COLO668 (cell line): ENCODE measurements around the gene BHLHE23.
"Not testable (repeated sequence)": the region's sequence is repeated elsewhere in the genome, so short reads cannot be mapped to it uniquely, and the experiment has no call there.

Experiments
- DNase-seq: peaks from one replicate; lab custom pipeline; 2025; ENCODE audit not compliant: unreplicated experiment; lab: John Stamatoyannopoulos, UW

BHLHE23 gene

DNA sequence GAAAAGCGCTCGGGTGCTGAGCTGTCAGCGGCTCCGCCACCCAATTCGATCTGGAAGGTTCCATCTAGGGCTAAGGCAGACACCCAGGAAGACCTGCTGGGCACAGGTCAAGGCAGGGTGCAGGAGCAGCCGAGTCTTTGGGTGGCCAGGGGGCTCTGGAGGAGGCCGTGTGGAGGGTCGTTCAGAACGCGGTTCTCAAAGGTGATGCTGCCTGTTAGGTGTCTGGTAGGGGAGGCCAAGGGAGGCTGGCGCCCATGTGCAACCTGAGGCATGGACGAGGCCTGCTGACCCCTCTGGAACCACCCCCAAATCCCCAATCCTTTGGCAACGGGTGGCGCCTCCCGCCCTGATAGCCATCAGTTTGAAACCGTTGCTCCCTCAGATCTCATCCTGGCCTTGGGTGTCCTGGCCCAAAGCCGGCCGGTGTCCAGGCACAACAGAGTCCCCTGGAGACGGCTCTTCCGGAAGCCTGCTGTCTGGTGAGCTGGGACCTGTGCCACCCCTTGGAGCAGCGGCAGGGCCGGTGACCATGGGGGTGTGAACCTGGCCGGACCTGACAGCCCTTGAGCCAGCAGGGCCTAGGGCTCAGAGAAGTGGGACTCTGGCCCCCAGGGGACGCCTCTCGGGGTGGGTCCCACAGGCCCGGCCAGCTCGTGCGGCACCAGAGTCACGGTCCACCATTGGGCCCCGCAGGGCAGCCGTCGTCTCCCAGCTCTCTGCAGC, 43.7 kb downstream of the BHLHE23 start:
- no peak for DNase-seq

- DNase-seq = no peak
Measured at GRCh38 chr20:62962221-62962879, 44.4 kb downstream of the BHLHE23 start.

DNA sequence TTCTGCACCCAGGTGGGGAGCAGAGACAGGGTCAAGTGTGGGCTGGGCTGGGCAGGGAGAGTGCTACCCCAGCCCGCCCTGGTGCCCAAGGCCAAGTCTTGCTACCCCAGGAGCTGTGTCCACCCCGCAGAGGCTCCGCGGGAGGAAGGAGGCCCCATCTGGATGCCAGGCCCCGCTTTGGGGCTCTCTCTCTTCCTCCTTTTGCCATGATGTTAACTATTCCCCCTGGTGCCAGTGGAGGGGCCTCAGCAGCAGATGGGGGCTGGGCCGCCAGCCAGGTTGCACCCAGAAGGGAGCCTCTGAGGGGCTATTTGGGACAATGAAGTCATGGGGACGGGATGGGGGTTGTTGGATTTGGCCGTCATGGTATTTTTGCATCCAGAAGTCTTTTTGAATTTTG, 45.0 kb downstream of the BHLHE23 start:
- no peak for DNase-seq

DNA sequence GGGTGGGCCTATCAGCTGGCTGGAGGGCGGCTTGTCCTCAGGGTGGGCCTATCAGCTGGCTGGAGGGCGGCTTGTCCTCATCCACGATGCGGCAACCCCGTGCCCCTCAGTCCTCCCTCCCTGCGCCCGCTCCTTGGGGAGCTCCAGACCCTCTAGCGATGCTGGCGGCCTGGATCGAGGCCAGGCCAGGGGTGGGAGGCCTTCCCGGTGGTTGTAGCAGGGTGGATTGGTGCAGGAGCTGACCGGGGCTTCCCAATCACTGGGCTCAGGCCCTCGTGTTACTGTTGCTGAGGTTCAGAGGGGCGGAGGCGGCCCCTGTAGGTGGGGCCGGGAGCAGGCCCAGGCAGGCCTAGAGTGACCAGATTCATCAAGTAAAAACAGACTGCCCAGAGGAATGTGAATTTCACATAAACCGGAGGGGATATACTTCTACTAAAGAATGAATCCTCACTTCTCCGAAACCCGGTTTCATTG, 45.4 kb downstream of the BHLHE23 start:
- no peak for DNase-seq

DNA sequence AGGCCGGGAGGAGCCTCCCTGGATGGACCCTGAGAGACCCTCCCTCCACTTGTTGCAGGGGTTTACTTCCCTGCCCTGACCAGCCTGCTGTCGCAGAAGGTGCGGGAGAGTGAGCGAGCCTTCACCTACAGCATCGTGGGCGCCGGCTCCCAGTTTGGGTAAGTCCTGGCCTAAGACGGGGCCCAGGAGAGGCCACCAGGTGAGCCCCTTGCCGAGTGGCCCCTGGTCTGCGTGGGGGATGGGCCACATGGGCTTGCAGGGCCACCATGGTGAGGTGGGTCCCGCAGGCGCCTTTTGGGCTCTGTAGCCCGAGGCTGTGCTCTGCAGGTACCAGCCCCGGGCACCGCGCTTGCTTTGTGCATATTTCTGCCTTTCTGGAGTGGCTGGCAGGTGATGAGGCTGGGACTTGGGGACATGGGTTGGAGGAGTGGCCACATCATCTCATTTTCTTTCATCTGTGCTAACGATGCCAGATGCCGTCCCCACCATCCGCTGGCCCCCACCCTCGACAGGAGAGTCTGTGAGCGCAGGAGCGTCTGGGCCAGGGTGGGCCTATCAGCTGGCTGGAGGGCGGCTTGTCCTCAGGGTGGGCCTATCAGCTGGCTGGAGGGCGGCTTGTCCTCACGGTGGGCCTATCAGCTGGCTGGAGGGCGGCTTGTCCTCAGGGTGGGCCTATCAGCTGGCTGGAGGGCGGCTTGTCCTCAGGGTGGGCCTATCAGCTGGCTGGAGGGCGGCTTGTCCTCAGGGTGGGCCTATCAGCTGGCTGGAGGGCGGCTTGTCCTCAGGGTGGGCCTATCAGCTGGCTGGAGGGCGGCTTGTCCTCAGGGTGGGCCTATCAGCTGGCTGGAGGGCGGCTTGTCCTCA, 46.1 kb downstream of the BHLHE23 start:
- not testable (repeated sequence) for DNase-seq

DNA sequence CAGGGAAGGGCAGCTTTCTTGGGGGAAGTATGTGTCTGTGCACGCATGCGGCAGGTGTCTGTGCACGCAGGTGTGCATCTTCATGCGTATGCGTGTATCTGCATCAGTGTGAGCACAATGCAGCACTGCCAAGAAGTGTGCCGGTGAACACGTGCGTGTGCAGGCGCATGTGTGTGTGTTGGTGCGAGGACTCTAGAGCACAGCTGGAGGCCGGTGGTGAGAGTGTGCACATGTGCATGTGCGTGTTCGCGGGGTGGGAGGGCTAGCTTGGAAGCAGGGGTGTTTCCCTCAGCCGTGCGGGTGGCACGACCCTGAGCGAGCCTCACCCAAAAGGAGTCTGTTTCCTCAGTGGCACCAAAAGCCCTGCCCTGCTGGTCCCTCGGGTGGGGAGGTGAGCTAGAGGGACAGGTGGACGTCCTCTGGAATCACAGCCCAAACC, 46.7 kb downstream of the BHLHE23 start:
- no peak for DNase-seq

DNA sequence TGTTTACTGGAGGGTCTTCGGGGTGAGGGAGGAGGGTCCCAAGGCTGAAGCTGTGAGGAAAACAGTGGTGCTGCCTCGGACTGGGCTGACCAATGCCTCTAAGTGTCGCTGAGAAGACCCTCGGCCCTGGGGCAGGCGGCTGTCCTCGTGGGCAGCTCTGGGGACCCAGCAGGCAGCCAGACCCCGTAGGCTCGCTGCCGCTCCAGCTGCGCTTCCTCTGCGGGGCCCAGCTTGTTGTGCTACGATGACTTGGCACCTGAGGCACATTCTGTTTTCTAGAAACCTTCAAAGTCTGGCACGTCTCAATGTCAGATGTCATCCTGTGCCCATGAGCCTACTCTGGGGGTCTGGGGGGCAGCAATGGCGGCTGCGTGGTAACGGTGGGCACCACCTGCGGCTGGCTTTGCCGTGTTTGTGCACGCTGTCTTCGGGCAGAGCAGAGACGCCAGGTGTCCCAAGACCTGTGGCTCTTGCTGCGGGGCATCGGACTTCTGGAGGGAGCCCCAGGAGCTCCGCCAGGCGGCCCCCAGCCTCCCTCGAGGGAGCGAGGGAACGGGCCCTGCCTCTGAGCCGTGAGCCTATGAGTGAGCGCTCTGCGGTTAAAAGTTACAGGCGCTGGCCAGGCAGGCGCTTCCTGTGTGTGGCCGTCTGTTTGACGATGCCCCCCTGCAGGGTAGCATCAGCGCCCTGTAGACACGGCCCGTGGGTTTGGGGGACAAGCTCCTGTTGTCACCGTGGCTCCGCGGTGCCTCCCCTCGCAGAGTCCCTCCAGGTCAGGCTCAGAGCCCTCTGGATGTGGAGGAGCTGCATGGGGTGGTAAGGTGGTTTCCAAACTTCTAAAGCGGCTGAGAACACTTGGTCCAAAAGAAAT, 47.4 kb downstream of the BHLHE23 start:
- no peak for DNase-seq

- no peak for DNase-seq
Measured at GRCh38 chr20:62958388-62959100, 48.2 kb downstream of the BHLHE23 start.

DNA sequence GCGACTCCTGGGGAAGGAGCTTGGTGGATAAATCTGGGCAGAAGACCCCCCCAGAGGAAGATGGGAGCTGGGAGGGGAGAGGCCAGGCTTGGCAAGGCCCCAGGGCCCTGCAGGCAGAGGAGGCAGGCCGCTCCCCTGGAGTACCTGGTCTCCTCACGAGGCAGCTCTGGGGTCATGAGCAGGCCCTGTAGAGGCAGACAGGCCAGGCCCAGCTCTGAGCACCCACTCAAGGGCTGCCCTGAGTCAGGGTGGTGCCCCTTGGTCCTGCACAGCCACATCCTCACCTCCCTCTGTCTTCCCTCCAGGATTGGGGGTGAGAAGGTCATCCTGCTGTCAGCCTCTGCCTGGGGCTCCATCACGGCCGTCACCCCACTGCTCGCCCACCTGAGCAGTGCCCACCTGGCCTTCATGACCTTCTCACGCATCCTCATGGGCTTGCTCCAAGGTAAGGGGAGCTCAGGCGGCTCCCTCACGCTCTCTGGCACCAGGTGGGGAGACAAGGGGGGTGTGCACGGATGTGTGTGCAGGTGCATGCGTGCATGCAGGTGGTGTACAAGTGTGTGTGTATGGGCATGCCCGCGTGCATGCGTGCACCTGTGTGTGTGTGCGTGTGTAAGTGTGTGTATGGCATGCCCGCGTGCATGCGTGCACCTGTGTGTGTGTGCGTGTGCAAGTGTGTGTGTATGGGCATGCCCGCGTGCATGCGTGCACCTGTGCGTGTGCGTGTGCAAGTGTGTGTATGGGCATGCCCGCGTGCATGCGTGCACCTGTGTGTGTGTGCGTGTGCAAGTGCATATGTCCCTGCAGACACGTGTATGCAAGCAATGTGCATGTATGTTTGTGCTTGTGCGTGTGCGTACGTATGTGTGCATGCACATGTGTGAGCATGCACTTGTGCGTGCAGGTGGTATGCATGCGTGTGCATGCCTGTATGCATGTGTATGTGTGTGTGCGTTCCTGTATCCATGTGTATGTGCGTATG, 49.3 kb downstream of the BHLHE23 start:
- DNase-seq = no peak

DNA sequence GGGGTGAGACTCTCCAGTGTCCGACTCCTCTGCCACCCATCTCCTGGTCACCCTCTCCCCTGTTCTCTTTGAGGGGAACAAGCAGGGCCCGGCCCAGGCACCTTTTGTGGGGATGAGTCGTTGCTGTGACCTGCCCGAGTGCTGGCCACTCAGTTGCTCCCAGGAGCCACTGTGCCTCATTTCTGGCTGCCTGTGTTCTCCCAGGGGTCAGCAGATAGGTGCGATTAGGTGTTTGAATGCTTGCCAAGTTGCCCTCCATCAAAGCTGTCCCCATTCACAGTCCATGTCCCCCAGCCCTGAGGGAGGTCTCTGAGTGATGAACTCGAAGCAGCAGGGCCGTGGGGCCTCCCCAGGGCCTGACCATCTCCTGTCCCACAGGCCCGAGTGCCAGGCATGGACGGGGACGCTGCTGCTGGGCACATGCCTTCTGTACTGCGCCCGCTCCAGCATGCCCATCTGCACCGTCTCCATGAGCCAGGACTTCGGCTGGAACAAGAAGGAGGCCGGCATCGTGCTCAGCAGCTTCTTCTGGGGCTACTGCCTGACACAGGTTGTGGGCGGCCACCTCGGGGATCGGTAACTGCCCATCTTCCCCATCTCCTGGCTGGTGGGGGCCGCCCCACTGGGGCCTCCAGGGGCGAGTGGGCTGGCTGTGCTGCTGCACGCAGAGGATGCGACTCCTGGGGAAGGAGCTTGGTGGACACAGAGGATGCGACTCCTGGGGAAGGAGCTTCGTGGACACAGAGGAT, 50.2 kb downstream of the BHLHE23 start:
- no peak for DNase-seq
